HFFc6 (cell line): ENCODE measurements around the gene CTDP1. TPM values are rescaled to one million over a fixed set of nuclear protein-coding genes. Genes with fewer than 3 reads are reported as not detected.

Experiments
- DNase-seq: peaks from one replicate; pipeline ENCODE4 v3.0.0-alpha.2; 2018
- H3K27ac Mint-ChIP-seq: 2 replicates; pipeline ENCODE4 v1.8.0; 2020; ENCODE audit warnings: mild to moderate bottlenecking, mixed read lengths
- H3K27me3 Mint-ChIP-seq: 2 replicates; pipeline ENCODE4 v1.8.0; 2021; ENCODE audit warnings: mild to moderate bottlenecking, moderate library complexity, mixed read lengths; ENCODE audit not compliant: insufficient read depth
- H3K36me3 Mint-ChIP-seq: 2 replicates; pipeline ENCODE4 v1.8.0; 2021; ENCODE audit warnings: low read depth, mixed read lengths
- H3K4me1 Mint-ChIP-seq: 2 replicates; pipeline ENCODE4 v1.8.0; 2020; ENCODE audit warnings: low read depth, mixed read lengths
- H3K4me3 Mint-ChIP-seq: 2 replicates; pipeline ENCODE4 v1.8.0; 2020; ENCODE audit warnings: mild to moderate bottlenecking, moderate library complexity, mixed read lengths
- H3K9me3 Mint-ChIP-seq: 2 replicates; pipeline ENCODE4 v1.8.0; 2020; ENCODE audit warnings: mild to moderate bottlenecking, mixed read lengths
- total RNA-seq, 6 experiments: library from RNA; stranded (reverse); fragmentation: NEBNext Ultra II Directional; extraction: Animal tissue kit (Norgen Biotek cat#: 25700); gene quantifications; 2 replicates in 1 of 6; 3 replicates in 5 of 6; pipeline ENCODE4 v1.2.3, GENCODE V29; 2021
- TF ChIP-seq, protein P1 (sequence below): fragments of 200-600 bp; sonication (generic); IDR thresholded peaks from 2 replicates; pipeline ENCODE4 v1.5.0; 2021; ENCODE audit warnings: antibody characterized with exemption, mild to moderate bottlenecking

CTDP1 gene
- total RNA-seq, 6 experiments from 2014 or later, result 15.6 to 18.2 (median 16.6) TPM

DNA sequence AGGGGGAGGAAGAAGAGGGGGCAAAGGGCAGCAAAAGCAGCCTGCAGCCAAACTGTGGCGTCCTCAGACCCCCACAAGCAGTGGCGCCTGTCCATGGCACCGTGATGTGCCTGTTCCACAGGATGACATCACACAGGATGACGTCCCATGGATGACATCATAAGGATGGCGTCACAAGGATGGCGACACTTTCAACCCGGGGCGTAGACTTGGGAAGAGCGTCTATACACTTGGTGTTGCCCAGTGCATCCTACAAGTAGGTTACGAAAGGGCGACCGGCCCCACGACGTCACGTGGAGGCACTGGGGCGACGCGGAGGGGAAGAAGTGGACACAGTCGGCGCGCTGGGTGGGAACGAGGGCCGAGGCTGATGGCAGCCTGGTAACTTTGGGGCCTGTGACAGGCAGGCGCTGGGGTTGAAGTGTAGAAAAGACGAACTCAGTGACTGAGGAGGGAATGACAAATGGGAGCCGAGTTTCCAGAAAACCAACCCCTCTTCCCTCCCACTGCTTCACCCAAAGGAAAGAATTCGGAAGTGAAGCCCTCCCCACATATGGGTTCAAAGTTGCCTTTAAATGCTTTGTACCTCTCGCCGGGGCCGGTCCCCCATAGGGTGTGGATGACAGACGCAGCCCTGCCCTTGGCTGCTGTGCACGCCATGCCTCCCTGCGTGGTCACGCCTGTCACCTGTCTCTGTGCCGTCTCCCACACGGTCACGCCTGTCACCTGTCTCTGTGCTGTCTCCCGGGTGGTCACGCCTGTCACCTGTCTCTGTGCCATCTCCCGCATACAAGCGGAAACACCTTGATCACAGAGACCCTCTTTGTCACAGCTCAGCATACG lies 104.7 kb downstream of the CTDP1 start:
- DNase-seq, result no peak
- Mint-ChIP-seq H3K36me3 (no peaks in the 10 kb centered on the region), H3K4me1 (no peaks in the 10 kb centered on the region), H3K4me3 (no peak overlapping the region), H3K9me3 (peaks cover 9% of the 10 kb centered on the region; the same call in 1 of the 2 replicates), H3K27ac (no peak overlapping the region), H3K27me3 (peaks cover 27% of the 10 kb centered on the region)
- TF ChIP-seq, protein P1, sequence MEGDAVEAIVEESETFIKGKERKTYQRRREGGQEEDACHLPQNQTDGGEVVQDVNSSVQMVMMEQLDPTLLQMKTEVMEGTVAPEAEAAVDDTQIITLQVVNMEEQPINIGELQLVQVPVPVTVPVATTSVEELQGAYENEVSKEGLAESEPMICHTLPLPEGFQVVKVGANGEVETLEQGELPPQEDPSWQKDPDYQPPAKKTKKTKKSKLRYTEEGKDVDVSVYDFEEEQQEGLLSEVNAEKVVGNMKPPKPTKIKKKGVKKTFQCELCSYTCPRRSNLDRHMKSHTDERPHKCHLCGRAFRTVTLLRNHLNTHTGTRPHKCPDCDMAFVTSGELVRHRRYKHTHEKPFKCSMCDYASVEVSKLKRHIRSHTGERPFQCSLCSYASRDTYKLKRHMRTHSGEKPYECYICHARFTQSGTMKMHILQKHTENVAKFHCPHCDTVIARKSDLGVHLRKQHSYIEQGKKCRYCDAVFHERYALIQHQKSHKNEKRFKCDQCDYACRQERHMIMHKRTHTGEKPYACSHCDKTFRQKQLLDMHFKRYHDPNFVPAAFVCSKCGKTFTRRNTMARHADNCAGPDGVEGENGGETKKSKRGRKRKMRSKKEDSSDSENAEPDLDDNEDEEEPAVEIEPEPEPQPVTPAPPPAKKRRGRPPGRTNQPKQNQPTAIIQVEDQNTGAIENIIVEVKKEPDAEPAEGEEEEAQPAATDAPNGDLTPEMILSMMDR, result no peak

DNA sequence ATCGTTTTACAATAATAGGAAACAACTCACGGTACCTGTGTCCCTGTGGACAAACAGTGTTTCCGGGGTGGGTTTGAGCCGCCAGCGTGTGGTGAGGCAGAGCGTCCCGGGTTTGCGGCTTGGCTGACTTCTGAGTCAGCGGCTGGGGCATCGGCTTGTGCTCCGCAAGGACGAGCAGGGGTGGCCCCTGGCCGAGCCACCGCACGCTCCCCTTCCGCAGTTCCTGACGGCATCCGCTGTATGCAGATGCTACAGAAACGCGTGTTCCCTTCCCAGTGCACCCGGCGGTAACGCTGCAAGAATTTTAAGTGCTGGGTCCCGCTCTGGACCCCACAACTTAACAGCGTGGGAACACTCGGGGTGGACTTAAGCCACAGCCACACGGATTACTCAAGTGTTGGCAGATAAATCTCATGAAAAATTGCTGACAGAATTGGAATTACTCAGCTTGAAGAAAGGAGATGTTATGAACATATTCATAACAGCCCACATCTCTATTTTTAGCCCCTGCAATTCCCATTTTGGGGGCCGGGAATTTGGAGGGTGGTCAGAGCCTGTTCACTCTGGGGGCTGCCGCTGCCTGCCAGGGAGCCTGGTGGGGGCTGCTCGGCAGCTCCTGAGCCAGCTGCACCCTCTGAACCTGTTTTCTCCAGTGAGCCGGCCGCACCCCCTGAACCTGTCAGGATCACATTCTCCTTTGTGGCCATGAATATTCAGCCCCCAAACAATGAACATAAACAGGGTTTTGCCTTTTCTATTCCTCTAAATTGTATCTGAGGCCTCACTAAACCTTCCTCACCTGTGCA lies 105.6 kb downstream of the CTDP1 start:
- TF ChIP-seq, protein P1, result no peak
- no peaks in the 10 kb centered on the region for H3K4me1 Mint-ChIP-seq
- H3K27ac Mint-ChIP-seq, result no peak overlapping the region
- H3K4me3 Mint-ChIP-seq, result no peak overlapping the region
- DNase-seq, result no peak
- no peaks in the 10 kb centered on the region for H3K36me3 Mint-ChIP-seq
- peaks cover 9% of the 10 kb centered on the region; the same call in 1 of the 2 replicates for H3K9me3 Mint-ChIP-seq
- H3K27me3 Mint-ChIP-seq, result peaks cover 27% of the 10 kb centered on the region

DNA sequence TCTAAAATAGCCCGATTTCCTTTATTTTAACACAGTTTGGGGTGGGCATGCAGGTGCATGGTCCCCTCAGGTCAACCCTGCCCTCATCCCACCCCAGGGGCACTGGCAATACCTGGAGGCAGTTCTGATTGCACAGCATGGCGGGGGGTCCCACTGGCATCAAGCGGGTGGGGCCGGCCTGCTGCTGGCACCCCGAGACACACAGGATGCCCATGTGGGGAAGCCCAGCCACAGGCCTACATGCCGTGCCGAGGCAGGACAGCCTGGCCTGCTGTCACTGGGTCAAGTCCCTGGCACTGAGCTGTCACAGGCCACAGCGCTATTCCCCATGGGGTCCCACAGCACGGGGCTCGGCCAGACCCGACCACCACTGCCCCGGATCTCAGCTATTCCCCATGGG lies 106.2 kb downstream of the CTDP1 start:
- H3K9me3 Mint-ChIP-seq, result peaks cover 9% of the 10 kb centered on the region; the same call in 1 of the 2 replicates
- no peak overlapping the region for H3K4me3 Mint-ChIP-seq
- H3K4me1 Mint-ChIP-seq, result peaks cover under 1% of the 10 kb centered on the region
- no peak for DNase-seq
- no peaks in the 10 kb centered on the region for H3K36me3 Mint-ChIP-seq
- H3K27me3 Mint-ChIP-seq, result peaks cover 27% of the 10 kb centered on the region
- no peak overlapping the region for H3K27ac Mint-ChIP-seq
- TF ChIP-seq, protein P1, result no peak

DNA sequence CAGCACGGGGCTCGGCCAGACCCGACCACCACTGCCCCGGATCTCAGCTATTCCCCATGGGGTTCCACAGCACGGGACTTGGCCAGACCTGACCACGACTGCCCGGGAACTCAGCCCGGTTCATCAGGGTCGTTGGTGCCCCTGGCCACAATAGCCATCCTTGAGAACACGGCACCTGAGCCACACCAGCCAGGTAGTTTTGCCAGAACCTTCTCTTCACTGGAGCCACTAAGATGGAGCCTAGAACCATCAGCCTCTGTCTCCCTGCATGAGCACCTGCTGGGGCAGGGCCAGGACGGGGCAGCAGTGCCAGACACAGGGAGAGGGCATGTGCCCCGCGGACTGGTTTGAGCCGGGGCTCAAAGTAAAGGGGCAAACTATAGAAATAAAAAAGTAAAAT lies 106.7 kb downstream of the CTDP1 start:
- DNase-seq, result no peak
- no peaks in the 10 kb centered on the region for H3K36me3 Mint-ChIP-seq
- TF ChIP-seq, protein P1, result no peak
- peaks cover 5% of the 10 kb centered on the region for H3K4me1 Mint-ChIP-seq
- H3K4me3 Mint-ChIP-seq, result no peak overlapping the region
- peaks cover 9% of the 10 kb centered on the region; the same call in 1 of the 2 replicates for H3K9me3 Mint-ChIP-seq
- H3K27ac Mint-ChIP-seq, result no peak overlapping the region
- H3K27me3 Mint-ChIP-seq, result peaks cover 24% of the 10 kb centered on the region

DNA sequence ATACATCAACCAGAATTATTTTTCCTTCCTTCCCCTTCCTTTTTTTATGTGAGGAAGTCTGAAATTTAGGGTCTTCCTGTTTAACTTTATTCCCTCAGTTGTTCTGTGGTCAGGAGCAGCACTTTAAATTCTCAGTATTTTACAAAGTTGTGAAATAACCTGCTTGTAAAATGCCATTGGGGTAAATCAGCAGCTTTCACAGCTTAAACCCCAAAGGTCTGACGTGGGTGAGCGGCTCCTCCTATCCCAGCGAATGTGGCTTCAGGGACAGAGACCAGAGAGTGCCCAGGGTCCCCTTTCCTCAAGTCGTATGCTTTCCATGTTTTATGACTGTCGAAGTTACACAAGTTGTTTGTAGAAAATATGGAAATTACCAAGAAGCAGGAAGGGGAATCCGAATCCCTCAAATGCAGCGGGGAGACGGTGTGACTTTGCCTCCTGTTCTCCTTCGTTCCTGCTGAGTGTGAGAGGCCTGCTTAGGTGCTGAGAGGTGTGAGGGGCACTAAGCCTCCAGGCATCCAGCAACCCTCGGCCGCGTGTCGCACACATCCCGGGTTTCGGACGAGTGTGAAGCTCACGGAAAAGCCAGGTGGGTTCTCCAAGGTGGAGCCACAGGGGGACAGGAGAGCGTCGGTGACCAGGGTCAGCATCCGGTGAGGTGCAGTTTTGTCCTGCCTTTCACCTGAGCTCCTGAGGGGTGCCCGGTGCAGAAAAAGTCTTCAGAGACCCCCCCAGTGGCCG lies 107.4 kb downstream of the CTDP1 start:
- peaks cover 12% of the 10 kb centered on the region for H3K4me1 Mint-ChIP-seq
- peaks cover 24% of the 10 kb centered on the region for H3K27me3 Mint-ChIP-seq
- H3K36me3 Mint-ChIP-seq, result no peaks in the 10 kb centered on the region
- no peak overlapping the region for H3K4me3 Mint-ChIP-seq
- no peak for DNase-seq
- TF ChIP-seq, protein P1, result no peak
- H3K27ac Mint-ChIP-seq, result no peak overlapping the region
- peaks cover 9% of the 10 kb centered on the region; the same call in 1 of the 2 replicates for H3K9me3 Mint-ChIP-seq
